MM.1S (cell line): ENCODE results near the gene CADM2.

Experiments
- DNase-seq: peaks from one replicate; pipeline ENCODE4 v3.0.0-alpha.2; 2015
- H2AFZ ChIP-seq: fragments of 300-600 bp; sonication (generic); 2 replicates; pipeline ENCODE4 v1.6.0; 2016; ENCODE audit warnings: antibody characterized with exemption, low read length
- H3F3A ChIP-seq: fragments of 300-600 bp; sonication (generic); 2 replicates; pipeline ENCODE4 v1.6.1; 2016; ENCODE audit warnings: mild to moderate bottlenecking, antibody characterized with exemption, low read length, moderate library complexity, mixed read lengths; ENCODE audit not compliant: insufficient read depth
- H3K27ac ChIP-seq: fragments of 300-600 bp; sonication (generic); 2 replicates; pipeline ENCODE4 v1.5.1; 2016; ENCODE audit warnings: mild to moderate bottlenecking, low read length
- H3K27me3 ChIP-seq: fragments of 300-600 bp; sonication (generic); replicated peaks from 2 replicates; pipeline ENCODE4 v1.6.0; 2016; ENCODE audit warnings: low read length; ENCODE audit not compliant: insufficient read depth
- H3K36me3 ChIP-seq: fragments of 300-600 bp; sonication (generic); replicated peaks from 2 replicates; pipeline ENCODE4 v1.6.1; 2016; ENCODE audit warnings: mild to moderate bottlenecking, low read length, mixed read lengths; ENCODE audit not compliant: insufficient read depth
- H3K4me1 ChIP-seq: fragments of 300-600 bp; sonication (generic); 2 replicates; pipeline ENCODE4 v1.6.1; 2016; ENCODE audit warnings: low read length, mixed read lengths
- H3K4me2 ChIP-seq: fragments of 300-600 bp; sonication (generic); 2 replicates; pipeline ENCODE4 v1.6.0; 2016; ENCODE audit warnings: low read depth, low read length
- H3K4me3 ChIP-seq: fragments of 300-600 bp; sonication (generic); 2 replicates; pipeline ENCODE4 v1.5.1; 2016; ENCODE audit warnings: low read length, mixed read lengths
- H3K79me2 ChIP-seq: fragments of 300-600 bp; sonication (generic); 2 replicates; pipeline ENCODE4 v1.6.1; 2016; ENCODE audit warnings: mixed run types, low read length, mixed read lengths
- H3K9ac ChIP-seq: fragments of 300-600 bp; sonication (generic); 2 replicates; pipeline ENCODE4 v1.6.1; 2016; ENCODE audit warnings: low read length, mixed read lengths
- H3K9me2 ChIP-seq: fragments of 300-600 bp; sonication (generic); replicated peaks from 2 replicates; pipeline ENCODE4 v1.6.1; 2016; ENCODE audit warnings: mild to moderate bottlenecking, low read length, mixed read lengths; ENCODE audit not compliant: insufficient read depth
- H3K9me3 ChIP-seq: fragments of 300-600 bp; sonication (generic); replicated peaks from 2 replicates; pipeline ENCODE4 v1.6.1; 2016; ENCODE audit warnings: mild to moderate bottlenecking, low read length, mixed read lengths; ENCODE audit not compliant: insufficient read depth
- H4K20me1 ChIP-seq: fragments of 300-600 bp; sonication (generic); 2 replicates; pipeline ENCODE4 v1.6.1; 2016; ENCODE audit warnings: mild to moderate bottlenecking, low read length, moderate library complexity, mixed read lengths; ENCODE audit not compliant: insufficient read depth
- CTCF ChIP-seq: fragments of 300-600 bp; sonication (generic); IDR thresholded peaks from 2 replicates; pipeline ENCODE4 v1.5.1; 2016; ENCODE audit warnings: antibody characterized with exemption, low read length, mixed read lengths
- EZH2 ChIP-seq: fragments of 300-600 bp; sonication (generic); optimal IDR thresholded peaks from 2 replicates; pipeline ENCODE3; 2017; ENCODE audit warnings: low read depth, mild to moderate bottlenecking, antibody characterized with exemption, low read length, mixed read lengths
- EZH2phosphoT487 ChIP-seq: fragments of 300-600 bp; sonication (generic); IDR thresholded peaks from 2 replicates; pipeline ENCODE4 v1.6.1; 2018; ENCODE audit warnings: antibody characterized with exemption, low read length

Gene CADM2

GRCh38 chr3:85475346-85475745 is 516.6 kb downstream of the CADM2 start:
- Histone ChIP-seq H3K4me2 (no peak overlapping the region), H3K27me3 (no peaks in the 10 kb centered on the region), H3K9me2 (no peaks in the 10 kb centered on the region)

GRCh38 chr3:85476891-85477495 is 518.2 kb downstream of the CADM2 start:
- no peaks in the 10 kb centered on the region for H3K27me3 ChIP-seq
- no peaks in the 10 kb centered on the region for H3K9me3 ChIP-seq
- no peak overlapping the region for H2AFZ ChIP-seq
- H3K27ac ChIP-seq, result no peak overlapping the region
- TF ChIP-seq EZH2, result no peak
- no peak for TF ChIP-seq CTCF
- TF ChIP-seq EZH2phosphoT487, result no peak
- H4K20me1 ChIP-seq, result no peaks in the 10 kb centered on the region
- no peak overlapping the region for H3K4me2 ChIP-seq
- H3K4me1 ChIP-seq, result no peaks in the 10 kb centered on the region
- no peaks in the 10 kb centered on the region for H3K79me2 ChIP-seq
- H3F3A ChIP-seq, result no peaks in the 10 kb centered on the region; the same call in 1 of the 2 replicates
- no peaks in the 10 kb centered on the region for H3K9me2 ChIP-seq
- no peak for DNase-seq
- no peak overlapping the region for H3K9ac ChIP-seq
- no peak overlapping the region for H3K4me3 ChIP-seq
- no peaks in the 10 kb centered on the region for H3K36me3 ChIP-seq

More at GRCh38 chr3:85475346-85475745, 516.6 kb downstream of the CADM2 start:
- H3K9me3 ChIP-seq, result no peaks in the 10 kb centered on the region
- no peak for TF ChIP-seq EZH2phosphoT487
- TF ChIP-seq CTCF, result no peak
- no peak for TF ChIP-seq EZH2
- no peaks in the 10 kb centered on the region for H3K36me3 ChIP-seq
- no peak overlapping the region for H3K27ac ChIP-seq
- H3K4me1 ChIP-seq, result no peaks in the 10 kb centered on the region
- H2AFZ ChIP-seq, result no peak overlapping the region
- H3K9ac ChIP-seq, result no peak overlapping the region
- no peak for DNase-seq
- H4K20me1 ChIP-seq, result no peaks in the 10 kb centered on the region
- H3K4me3 ChIP-seq, result no peak overlapping the region
- no peaks in the 10 kb centered on the region for H3K79me2 ChIP-seq
- no peaks in the 10 kb centered on the region for H3F3A ChIP-seq

- H3K9ac ChIP-seq, result no peak overlapping the region
- no peak for DNase-seq
- no peaks in the 10 kb centered on the region; the same call in 1 of the 2 replicates for H3F3A ChIP-seq
- no peaks in the 10 kb centered on the region for H3K4me1 ChIP-seq
- no peaks in the 10 kb centered on the region for H3K9me2 ChIP-seq
- H3K4me3 ChIP-seq, result peak overlapping the region; percentile 29
- peak overlapping the region; percentile 43 for H3K4me2 ChIP-seq
- no peaks in the 10 kb centered on the region for H4K20me1 ChIP-seq
- no peak overlapping the region for H3K27ac ChIP-seq
- no peaks in the 10 kb centered on the region for H3K79me2 ChIP-seq
- peak overlapping the region; percentile 43 for H2AFZ ChIP-seq
- no peak for TF ChIP-seq CTCF
- TF ChIP-seq EZH2phosphoT487, result no peak
- TF ChIP-seq EZH2, result no peak
- H3K9me3 ChIP-seq, result no peaks in the 10 kb centered on the region
- H3K36me3 ChIP-seq, result no peaks in the 10 kb centered on the region
- H3K27me3 ChIP-seq, result no peaks in the 10 kb centered on the region
Observed at GRCh38 chr3:85481411-85482212, 522.8 kb downstream of the CADM2 start.
